RWPE1 (cell line): ENCODE measurements around the gene IRF2BP1.

Experiments used
- CTCF ChIA-PET: fragments of 350-600 bp; sonication (Branson Sonifier 250); formaldehyde crosslinking; extraction: SDS; loops from one replicate; lab custom pipeline; 2021; lab: Yijun Ruan, JAX
- POLR2A ChIA-PET: fragments of 400-600 bp; formaldehyde crosslinking; extraction: SDS; loops from one replicate; lab custom pipeline; 2020; ENCODE audit warnings: antibody characterized with exemption; ENCODE audit not compliant: low non-redundant PET; lab: Yijun Ruan, JAX
- DNase-seq: peaks from one replicate; pipeline ENCODE4 v3.0.0; 2012; ENCODE audit warnings: low spot score
- H3K27ac ChIP-seq: fragments of 450-650 bp; 2 replicates; pipeline ENCODE4 v1.5.1; 2017
- TF ChIP-seq, protein P1 (sequence below): fragments of 450-650 bp; conservative IDR thresholded peaks from 2 replicates; pipeline ENCODE4 v1.5.1; 2017; ENCODE audit warnings: low read depth, mild to moderate bottlenecking

Gene IRF2BP1

DNA sequence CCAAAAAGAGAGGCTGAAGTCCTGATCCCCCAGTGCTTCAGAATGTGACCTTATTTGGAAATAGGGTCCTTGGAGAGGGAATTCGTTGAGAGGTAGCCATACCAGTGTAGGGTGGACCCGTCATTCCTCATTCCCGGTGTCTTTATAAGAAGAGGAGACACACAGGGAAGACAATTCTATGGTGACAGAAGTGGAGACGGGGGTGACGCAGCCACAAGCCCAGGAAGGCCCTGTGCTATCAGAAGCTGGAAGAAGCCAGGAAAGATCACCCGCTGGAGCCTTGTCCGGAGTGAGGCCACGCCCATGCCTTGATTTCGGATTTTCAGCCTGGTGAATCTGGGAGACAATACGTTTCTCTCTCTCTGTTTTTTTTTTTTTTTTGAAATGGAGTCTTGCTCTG lies 19.1 kb upstream of the IRF2BP1 start:
- no peak overlapping the region for H3K27ac ChIP-seq
- ChIA-PET CTCF (no interaction called here), POLR2A (no interaction called here)
- TF ChIP-seq, protein P1, sequence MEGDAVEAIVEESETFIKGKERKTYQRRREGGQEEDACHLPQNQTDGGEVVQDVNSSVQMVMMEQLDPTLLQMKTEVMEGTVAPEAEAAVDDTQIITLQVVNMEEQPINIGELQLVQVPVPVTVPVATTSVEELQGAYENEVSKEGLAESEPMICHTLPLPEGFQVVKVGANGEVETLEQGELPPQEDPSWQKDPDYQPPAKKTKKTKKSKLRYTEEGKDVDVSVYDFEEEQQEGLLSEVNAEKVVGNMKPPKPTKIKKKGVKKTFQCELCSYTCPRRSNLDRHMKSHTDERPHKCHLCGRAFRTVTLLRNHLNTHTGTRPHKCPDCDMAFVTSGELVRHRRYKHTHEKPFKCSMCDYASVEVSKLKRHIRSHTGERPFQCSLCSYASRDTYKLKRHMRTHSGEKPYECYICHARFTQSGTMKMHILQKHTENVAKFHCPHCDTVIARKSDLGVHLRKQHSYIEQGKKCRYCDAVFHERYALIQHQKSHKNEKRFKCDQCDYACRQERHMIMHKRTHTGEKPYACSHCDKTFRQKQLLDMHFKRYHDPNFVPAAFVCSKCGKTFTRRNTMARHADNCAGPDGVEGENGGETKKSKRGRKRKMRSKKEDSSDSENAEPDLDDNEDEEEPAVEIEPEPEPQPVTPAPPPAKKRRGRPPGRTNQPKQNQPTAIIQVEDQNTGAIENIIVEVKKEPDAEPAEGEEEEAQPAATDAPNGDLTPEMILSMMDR, result no peak
- DNase-seq, result no peak

DNA sequence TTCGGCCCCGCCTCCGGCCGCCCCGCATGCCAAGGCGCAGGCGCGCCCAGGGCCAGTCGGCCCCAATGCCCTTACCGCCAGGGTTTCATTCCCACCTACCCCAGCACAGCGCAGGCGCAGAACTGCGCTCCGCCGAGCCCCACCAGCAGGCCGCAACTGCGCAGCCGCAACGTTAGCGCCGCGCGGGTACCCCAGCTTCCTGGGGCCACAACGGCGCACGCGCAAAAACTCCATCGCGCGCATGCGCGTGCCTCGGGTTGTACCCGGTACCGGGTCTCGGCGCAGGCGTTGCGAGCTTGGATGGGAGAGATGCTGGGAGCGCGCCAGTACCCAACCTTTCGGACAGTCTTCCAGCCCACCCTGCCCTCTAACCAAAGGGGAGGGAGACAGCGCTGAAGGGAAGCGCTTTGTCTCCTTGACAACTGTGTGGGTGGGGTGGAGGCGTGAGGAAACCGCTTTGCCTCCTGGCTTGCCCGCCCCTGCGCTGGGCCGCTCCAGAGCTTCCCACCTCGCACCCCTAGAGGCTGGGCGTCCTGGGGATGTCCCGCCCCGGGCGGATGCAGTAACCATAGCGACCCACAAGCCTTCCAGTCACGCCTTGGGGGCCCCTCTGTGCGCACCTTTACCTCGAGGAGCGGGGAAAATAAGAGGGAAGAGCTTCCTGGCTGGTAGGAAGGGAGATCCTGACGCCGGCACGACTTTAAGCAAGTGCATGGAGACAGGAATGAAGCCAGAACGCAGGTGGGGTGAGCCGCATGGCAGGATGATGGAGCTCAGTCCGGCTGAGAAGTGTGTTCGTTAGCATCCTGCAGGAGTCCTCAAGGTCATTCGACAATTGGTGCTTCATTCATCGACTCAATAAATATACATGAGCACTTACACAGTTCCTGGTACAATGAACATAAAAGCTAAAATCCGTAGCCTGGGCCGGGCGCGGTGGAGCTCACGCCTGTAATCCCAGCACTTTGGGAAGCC lies 17.0 kb upstream of the IRF2BP1 start:
- TF ChIP-seq, protein P1, result no peak
- peak overlapping the region; percentile 85 for H3K27ac ChIP-seq
- peak; percentile 100 for DNase-seq
- POLR2A ChIA-PET, result interaction anchor here (0.5 to 0.6 kb wide), 3 partner anchors 17 to 232 kb away, joined by 3 to 6 read pairs (median 4); partner anchors contain the start of gene IRF2BP1
- CTCF ChIA-PET, result no interaction called here

DNA sequence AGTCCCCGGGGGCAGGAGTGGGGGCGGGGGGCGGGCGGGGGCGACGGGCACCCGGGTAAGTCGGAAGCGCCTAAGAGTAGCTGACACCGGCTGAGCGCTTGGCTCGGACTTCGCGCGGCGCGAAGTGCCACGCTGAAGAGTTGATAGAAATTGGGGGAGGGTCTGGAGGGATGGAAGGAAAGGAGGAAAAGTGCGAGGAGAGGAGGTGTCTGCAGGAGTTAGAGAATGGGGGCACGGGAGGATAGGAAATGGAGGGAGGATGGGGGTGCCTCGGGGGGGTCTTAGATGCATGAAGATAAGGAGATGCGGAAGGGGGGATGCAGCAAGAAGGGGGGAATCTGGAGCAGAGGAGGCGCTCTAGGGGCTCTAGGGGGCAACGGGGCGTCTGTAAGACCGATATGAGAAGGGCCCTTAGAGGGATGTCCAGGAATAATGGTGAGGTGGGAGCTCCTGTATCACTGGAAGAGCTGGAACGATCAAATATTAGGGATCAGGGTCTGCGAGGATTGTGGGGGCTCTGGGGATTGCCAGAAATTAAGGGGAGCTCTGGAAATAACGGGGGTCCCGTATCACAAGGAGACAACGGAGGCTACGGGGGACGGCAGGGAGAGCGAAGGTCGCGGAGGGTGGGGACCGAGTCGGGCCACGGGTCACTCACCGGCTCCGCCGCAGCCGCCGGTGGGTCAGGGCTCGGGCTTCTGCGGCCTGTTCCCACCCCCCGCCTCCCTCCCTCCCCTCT lies 16.1 kb upstream of the IRF2BP1 start, which contains the start of gene MYPOP:
TSS of gene MYPOP (minus strand) at position 702 of the 739 bp plus-strand sequence. CDS start 840 bp downstream, outside the sequence.
- ChIA-PET CTCF (interaction anchor here (0.6 to 1.2 kb wide), 3 partner anchors 160 to 396 kb away, joined by 3 read pairs; no protein-coding TSS in a partner anchor), POLR2A (interaction anchor here (0.5 to 0.6 kb wide), 2 partner anchors 16 to 232 kb away, joined by 3 to 6 read pairs; partner anchors contain the start of gene IRF2BP1)
- peak within 1 kb of the TSS; percentile 85 for H3K27ac ChIP-seq
- TF ChIP-seq, protein P1, result no peak
- DNase-seq, result no peak

DNA sequence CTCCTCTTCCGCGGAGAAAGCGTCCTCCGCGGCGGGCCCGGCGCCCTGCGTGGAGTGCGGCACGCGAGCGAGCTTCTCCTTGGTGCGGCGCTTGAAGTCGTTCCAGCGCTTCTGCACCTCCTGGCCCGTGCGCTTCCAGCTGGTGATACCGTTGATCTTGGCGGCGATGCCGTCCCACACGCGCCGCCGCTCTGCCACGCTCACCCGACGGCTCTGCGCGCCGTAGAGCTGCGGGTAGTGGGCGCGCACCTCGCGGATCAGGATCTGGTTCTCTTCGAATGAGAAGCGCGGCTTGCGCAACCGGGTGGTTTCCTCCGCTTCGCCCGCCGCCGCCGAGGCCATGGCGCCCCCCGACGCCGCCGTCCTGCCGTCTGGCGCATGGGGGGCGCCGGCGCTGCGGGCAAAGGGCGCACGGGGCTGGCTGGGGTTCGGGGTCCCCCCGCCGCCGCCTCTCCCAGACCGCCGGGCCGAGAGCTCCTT lies 15.5 kb upstream of the IRF2BP1 start:
- TF ChIP-seq, protein P1, result no peak
- CTCF ChIA-PET, result interaction anchor here (0.6 to 1.2 kb wide), 2 partner anchors 159 to 176 kb away, joined by 3 read pairs; no protein-coding TSS in a partner anchor
- peak overlapping the region; percentile 85 for H3K27ac ChIP-seq
- DNase-seq, result no peak
- POLR2A ChIA-PET, result no interaction called here

DNA sequence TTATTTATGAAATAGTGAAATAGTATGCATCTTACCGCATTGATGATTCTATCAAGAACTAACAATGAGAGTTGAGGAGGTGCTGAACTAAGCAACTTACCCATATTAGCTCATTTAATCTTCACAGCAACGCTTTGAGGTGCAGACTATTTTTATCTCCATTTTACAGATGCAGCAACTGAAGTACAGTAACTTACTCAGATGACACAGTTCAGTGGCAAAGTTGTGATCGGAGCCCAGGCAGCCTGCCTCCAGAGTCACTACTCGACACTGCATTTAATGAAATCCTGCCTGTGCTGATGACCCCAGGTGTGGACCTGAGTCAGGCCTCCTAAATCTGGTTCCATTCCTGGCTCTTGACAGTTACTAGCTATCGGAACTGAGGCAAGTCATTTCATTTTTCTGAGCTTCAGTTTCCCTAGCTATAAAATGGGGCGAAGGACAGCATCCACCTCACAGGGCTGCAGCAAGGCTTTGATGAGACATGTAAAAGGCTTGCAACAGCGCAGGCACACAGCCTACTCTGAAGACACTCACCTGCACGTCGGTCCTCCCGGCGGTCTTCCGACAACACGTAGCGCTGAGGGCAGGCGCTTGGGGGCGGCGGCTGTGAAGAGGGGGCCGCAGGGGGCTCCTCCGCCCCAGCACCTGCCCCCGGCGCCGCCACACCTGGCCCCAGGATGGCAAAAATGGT lies 14.9 kb upstream of the IRF2BP1 start:
- ChIA-PET CTCF (interaction anchor here (0.6 to 1.2 kb wide), 3 partner anchors 11 to 176 kb away, joined by 3 to 4 read pairs (median 3); no protein-coding TSS in a partner anchor), POLR2A (no interaction called here)
- DNase-seq, result no peak
- peak overlapping the region; percentile 85 for H3K27ac ChIP-seq
- TF ChIP-seq, protein P1, result no peak
